ENCODE data around the gene MVB12B. TPM values are rescaled to one million over a fixed set of nuclear protein-coding genes. Genes with fewer than 3 reads are reported as not detected.

Gene MVB12B
- total and polyA plus RNA-seq, 8 donors = 19.9 to 25.3 (median 22.8) TPM

GRCh38 chr9:126354887-126355770 is 28.5 kb downstream of the MVB12B start:
- no peaks in the 10 kb centered on the region for H3K27me3 ChIP-seq
- intact Hi-C loops (cut with DNase I) = no loop called here
- DNase-seq = no peak
- no peak overlapping the region for H3K4me3 ChIP-seq
- no peak for ATAC-seq
- H3K27ac ChIP-seq = no peak overlapping the region
- peaks cover 0 to 11% of the 10 kb centered on the region in 2 donors for H3K9me3 ChIP-seq
- no peak for TF ChIP-seq CTCF (IDR thresholded peaks at IDR 0.05)
- no peaks in the 10 kb centered on the region for H3K36me3 ChIP-seq
- peaks cover 0 to 19% of the 10 kb centered on the region in 2 donors for H3K4me1 ChIP-seq

DNA sequence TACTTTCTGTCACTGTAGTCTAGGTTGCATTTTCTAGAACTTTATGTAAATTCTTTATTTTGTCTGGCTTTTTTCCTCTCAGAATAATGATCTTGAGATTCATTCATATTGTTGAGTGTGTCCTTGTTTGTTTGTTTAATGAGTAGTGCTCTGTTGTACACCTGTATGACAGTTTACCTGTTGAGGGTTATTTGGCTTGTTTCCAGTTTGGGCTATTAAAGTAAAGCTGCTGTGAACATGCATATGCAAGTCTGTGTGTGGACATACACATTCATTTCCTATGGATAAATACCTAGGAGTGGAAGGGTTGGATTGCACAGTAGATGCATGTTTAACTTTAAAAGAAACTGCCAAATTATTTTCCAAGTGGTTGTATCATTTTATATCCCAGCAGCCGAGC is 30.4 kb downstream of the MVB12B start:
- ATAC-seq (no peak), DNase-seq (no peak)
- Histone ChIP-seq H3K27me3 (no peaks in the 10 kb centered on the region), H3K4me1 (peaks cover 0 to 19% of the 10 kb centered on the region in 2 donors), H3K27ac (no peak overlapping the region), H3K9me3 (peaks cover 4 to 15% of the 10 kb centered on the region in 2 donors), H3K4me3 (no peak overlapping the region), H3K36me3 (no peaks in the 10 kb centered on the region)
- intact Hi-C loops (cut with DNase I) = no loop called here
- no peak for TF ChIP-seq CTCF (IDR thresholded peaks at IDR 0.05)

DNA sequence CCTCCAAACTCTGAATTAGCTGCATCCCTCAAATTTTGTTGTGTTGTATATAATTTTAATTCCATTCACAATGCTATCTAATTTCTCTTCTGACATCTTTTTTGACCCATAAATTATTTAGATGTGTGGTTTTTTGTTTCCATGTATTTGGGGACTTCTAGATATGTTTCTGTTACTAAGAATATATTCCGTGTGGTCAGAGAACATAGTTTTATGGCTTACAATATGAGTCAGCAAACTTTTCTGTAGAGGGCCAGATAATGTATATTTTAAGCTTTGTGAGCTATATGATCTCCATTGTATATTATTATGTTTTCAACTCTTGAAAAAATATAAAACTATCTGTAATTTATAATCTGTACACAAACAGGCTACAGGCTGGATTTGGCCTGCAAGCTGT is 33.4 kb downstream of the MVB12B start:
- TF ChIP-seq CTCF (IDR thresholded peaks at IDR 0.05) = no peak
- Histone ChIP-seq H3K27me3 (no peaks in the 10 kb centered on the region), H3K27ac (no peak overlapping the region), H3K4me3 (no peak overlapping the region), H3K4me1 (peaks cover 0 to 13% of the 10 kb centered on the region in 2 donors), H3K9me3 (peaks cover 5 to 21% of the 10 kb centered on the region in 2 donors), H3K36me3 (no peaks in the 10 kb centered on the region)
- no peak for ATAC-seq
- DNase-seq = no peak
- intact Hi-C loops (cut with DNase I) = no loop called here

DNA sequence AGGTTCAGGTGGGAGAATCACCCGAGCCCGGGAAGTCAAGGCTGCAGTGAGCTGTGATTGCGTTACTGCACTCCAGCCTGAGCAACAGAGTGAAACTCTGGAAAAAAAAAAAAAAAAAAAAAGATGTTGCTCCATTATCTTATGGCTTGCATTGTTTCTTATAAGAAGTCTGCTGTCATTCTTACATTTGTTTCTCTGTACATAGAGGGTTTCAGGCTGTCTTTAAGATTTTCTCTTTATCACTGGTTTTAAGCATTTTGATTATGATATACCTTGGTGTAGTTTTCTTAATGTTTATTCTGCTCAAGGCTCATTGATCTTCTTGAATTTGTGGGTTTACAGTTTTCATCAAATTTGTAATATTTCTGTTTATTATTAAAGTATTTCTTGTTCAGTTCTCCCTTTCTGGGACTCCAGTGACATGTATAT is 35.2 kb downstream of the MVB12B start:
- Histone ChIP-seq H3K4me3 (no peak overlapping the region), H3K9me3 (peaks cover 5 to 21% of the 10 kb centered on the region in 2 donors), H3K36me3 (no peaks in the 10 kb centered on the region), H3K4me1 (peaks cover 5 to 22% of the 10 kb centered on the region in 2 donors), H3K27me3 (no peaks in the 10 kb centered on the region), H3K27ac (no peak overlapping the region)
- intact Hi-C loops (cut with DNase I) = no loop called here
- DNase-seq = no peak
- TF ChIP-seq CTCF (IDR thresholded peaks at IDR 0.05) = no peak
- no peak for ATAC-seq

- Histone ChIP-seq H3K27ac (no peak overlapping the region), H3K4me3 (no peak overlapping the region), H3K36me3 (no peaks in the 10 kb centered on the region), H3K27me3 (no peaks in the 10 kb centered on the region), H3K9me3 (peaks cover 5 to 21% of the 10 kb centered on the region in 2 donors), H3K4me1 (peaks cover 5 to 32% of the 10 kb centered on the region in 2 donors)
- DNase-seq (no peak), ATAC-seq (no peak)
- TF ChIP-seq CTCF (IDR thresholded peaks at IDR 0.05) = no peak
- intact Hi-C loops (cut with DNase I) = no loop called here
These were observed 36.6 kb downstream of the MVB12B start for GRCh38 chr9:126363250-126363649.

Data from left lung (tissue), 10 donors.